Measurements from ENCODE around the gene ABCB8. TPM values are rescaled to one million over a fixed set of nuclear protein-coding genes. Genes with fewer than 3 reads are reported as not detected.

Gene ABCB8
- total and polyA plus RNA-seq, 2 of the 8 experiments (the other 6 are each of a cell fraction or from before 2014, with no cell fraction given), result 17.7 to 27.0 TPM

GRCh38 chr7:151020231-151020630 is 8.0 kb upstream of the ABCB8 start:
- peak overlapping the region; percentile 99 for H2BK15ac ChIP-seq (ENCODE audit: low read length)
- no peaks in the 10 kb centered on the region for H3K79me2 ChIP-seq (ENCODE audit: control insufficient read depth in 1 of 2, insufficient read depth in 2 of 2, low read length in 2 of 2)
- H3K4me1 ChIP-seq (replicated peaks in 1 of 4; ENCODE audit: control insufficient read depth in 3 of 4, insufficient read depth in 4 of 4, low read length in 3 of 4), result peaks cover 0 to 23% (median 16%) of the 10 kb centered on the region in 4 experiments; a peak in 5 of 7 replicates
- H3K79me1 ChIP-seq (ENCODE audit: low read depth, low read length), result no peaks in the 10 kb centered on the region
- H2BK5ac ChIP-seq (ENCODE audit: low read depth, low read length), result peak overlapping the region; percentile 63; the same call in 1 of the 2 replicates
- H2AK5ac ChIP-seq (ENCODE audit: low read depth, low read length), result no peak overlapping the region; the same call in 1 of the 2 replicates
- H3K23ac ChIP-seq (ENCODE audit: insufficient read length), result no peak overlapping the region
- POLR2A ChIA-PET (ENCODE audit: partially characterized antibody), result interaction anchor here (2.6 to 3.2 kb wide), 2 partner anchors 11 to 41 kb away, joined by 15 to 16 read pairs; no protein-coding TSS in a partner anchor
- peak overlapping the region; percentile 95; the same call in 1 of the 2 replicates for H2BK12ac ChIP-seq (ENCODE audit: low read depth, low read length)
- H3K36me3 ChIP-seq (ENCODE audit: control insufficient read depth in 2 of 4, insufficient read depth in 4 of 4, low read length in 3 of 4), result no peaks in the 10 kb centered on the region
- peaks cover 8 to 44% (median 38%) of the 10 kb centered on the region in 4 experiments for H3K27me3 ChIP-seq (replicated peaks in 1 of 4; ENCODE audit: control insufficient read depth in 3 of 4, extremely low read depth in 1 of 4, insufficient read depth in 3 of 4, low read length in 3 of 4)
- H4K20me1 ChIP-seq (replicated peaks in 1 of 2; ENCODE audit: control insufficient read depth in 1 of 2, insufficient read depth in 2 of 2, low read length in 2 of 2), result no peaks in the 10 kb centered on the region
- FAIRE-seq (no peak), DNase-seq (ENCODE audit: low read depth in 1 of 2, low spot score in 2 of 2) (no peak)
- peak overlapping the region; percentile 97 for H2BK20ac ChIP-seq (ENCODE audit: low read length)
- no peak overlapping the region for H4K5ac ChIP-seq (ENCODE audit: insufficient read length, low read depth, low read length)
- peaks cover 7% of the 10 kb centered on the region; the same call in 1 of the 2 replicates for H3K23me2 ChIP-seq (ENCODE audit: low read depth, low read length)
- no peaks in the 10 kb centered on the region for H3K9me3 ChIP-seq (ENCODE audit: insufficient read depth in 2 of 2, low read depth in 1 of 2, low read length in 1 of 2)
- no peak overlapping the region for H3K27ac ChIP-seq (ENCODE audit: low read depth, low read length)
- H4K91ac ChIP-seq (replicated peaks; ENCODE audit: insufficient read length, low read length), result no peak overlapping the region
- H3K4me3 ChIP-seq (ENCODE audit: extremely low read depth in 1 of 4, insufficient read depth in 2 of 4, low read depth in 3 of 4, low read length in 4 of 4), result no peak overlapping the region
- H3K4ac ChIP-seq (replicated peaks; ENCODE audit: insufficient read length, low read depth, low read length), result no peak overlapping the region
- no peak overlapping the region for H2BK120ac ChIP-seq (replicated peaks; ENCODE audit: low read depth, low read length)
- H3K14ac ChIP-seq (ENCODE audit: insufficient read length), result no peak overlapping the region
- no peak overlapping the region for H3K56ac ChIP-seq (replicated peaks; ENCODE audit: insufficient read length, low read depth, low read length)
- CTCF ChIA-PET (ENCODE audit: partially characterized antibody), result interaction anchor here (0.9 to 8.0 kb wide), 16 partner anchors 9 to 119 kb away, joined by 3 to 116 read pairs (median 11); partner anchors contain the start of genes ABCB8, ASIC3, FASTK and NOS3
- H3K4me2 ChIP-seq (ENCODE audit: insufficient read depth in 1 of 2, low read depth in 2 of 2, low read length in 2 of 2), result no peak overlapping the region; a peak in 1 of 4 replicates
- no peak overlapping the region for H4K8ac ChIP-seq (ENCODE audit: extremely low read depth, insufficient read depth, low read length)
- peak overlapping the region; percentile 66; the same call in 1 of the 2 replicates for H2AFZ ChIP-seq (ENCODE audit: low read length)
- 38% methylated on average over 1 of the region's 7 CpGs; no CpG with 5 or more reads in 1 of the 2 experiments for WGBS, 2 experiments (ENCODE audit: extremely low coverage in 1 of 2, insufficient coverage in 1 of 2, insufficient read length in 1 of 2, insufficient replicate concordance in 2 of 2, low coverage in 1 of 2, low lambda C conversion rate in 2 of 2, missing lambda C conversion rate in 1 of 2)
- peak overlapping the region; percentile 38; the same call in 1 of the 2 replicates for H3K18ac ChIP-seq (ENCODE audit: extremely low read depth, low read length)
- H3K9ac ChIP-seq (replicated peaks in 1 of 4; ENCODE audit: extremely low read depth in 1 of 4, low read depth in 3 of 4, low read length in 3 of 4), result no peak overlapping the region
- TF ChIP-seq SIRT6 (IDR thresholded peaks at IDR 0.05; ENCODE audit: low read length) (no peak), ZNF274 (IDR thresholded peaks at IDR 0.05; ENCODE audit: borderline replicate concordance, extremely low read depth, low read length) (no peak), CTBP2 (IDR thresholded peaks at IDR 0.05; ENCODE audit: borderline replicate concordance, insufficient read depth, insufficient read length, low read length) (no peak), SIN3A (conservative IDR thresholded peaks at IDR 0.05 in 1 of 2, IDR thresholded peaks at IDR 0.05 in 1 of 2; ENCODE audit: low read depth in 1 of 2, low read length in 2 of 2) (no peak)
